Measurements from ENCODE around the gene BRD1.
"Not testable (repeated sequence)": the region's sequence is repeated elsewhere in the genome, so short reads cannot be mapped to it uniquely, and the experiment has no call there.

BRD1 gene

GRCh38 chr22:49769691-49770546, 57.8 kb downstream of the BRD1 start:
- no peak for DNase-seq (ENCODE audit: low spot score)

GRCh38 chr22:49768951-49769690, 58.6 kb downstream of the BRD1 start:
- DNase-seq (ENCODE audit: low spot score) = peak; percentile 23

GRCh38 chr22:49768077-49768910, 59.4 kb downstream of the BRD1 start:
- no peak for DNase-seq (ENCODE audit: low spot score)

- DNase-seq (ENCODE audit: low spot score) = no peak
Measured at GRCh38 chr22:49767355-49768062, 60.2 kb downstream of the BRD1 start.

GRCh38 chr22:49765951-49766350, 61.7 kb downstream of the BRD1 start:
- no peak for DNase-seq (ENCODE audit: low spot score)

- no peak for DNase-seq (ENCODE audit: low spot score)
Measured at GRCh38 chr22:49765091-49765771, 62.4 kb downstream of the BRD1 start.

- DNase-seq (ENCODE audit: low spot score) = no peak
Measured at GRCh38 chr22:49764127-49764581, 63.5 kb downstream of the BRD1 start.

GRCh38 chr22:49763696-49764095, 64.0 kb downstream of the BRD1 start:
- DNase-seq (ENCODE audit: low spot score) = no peak

- no peak for DNase-seq (ENCODE audit: low spot score)
Measured at GRCh38 chr22:49763138-49763537, 64.5 kb downstream of the BRD1 start.

GRCh38 chr22:49762571-49762970, 65.1 kb downstream of the BRD1 start:
- not testable (repeated sequence) for DNase-seq (ENCODE audit: low spot score)

- DNase-seq (ENCODE audit: low spot score) = no peak
Measured at GRCh38 chr22:49761836-49762235, 65.8 kb downstream of the BRD1 start.

- no peak for DNase-seq (ENCODE audit: low spot score)
Measured at GRCh38 chr22:49760630-49761571, 66.8 kb downstream of the BRD1 start.

- DNase-seq (ENCODE audit: low spot score) = no peak
Measured at GRCh38 chr22:49760280-49760629, 67.4 kb downstream of the BRD1 start.

GRCh38 chr22:49756676-49757075, 71.0 kb downstream of the BRD1 start:
- DNase-seq (ENCODE audit: low spot score) = no peak

GRCh38 chr22:49756201-49756600, 71.5 kb downstream of the BRD1 start:
- no peak for DNase-seq (ENCODE audit: low spot score)

GRCh38 chr22:49755631-49756001, 72.1 kb downstream of the BRD1 start:
- DNase-seq (ENCODE audit: low spot score) = no peak

- no peak for DNase-seq (ENCODE audit: low spot score)
Measured at GRCh38 chr22:49754696-49755630, 72.7 kb downstream of the BRD1 start.

GRCh38 chr22:49753961-49754695, 73.5 kb downstream of the BRD1 start:
- no peak for DNase-seq (ENCODE audit: low spot score)
